ENCODE data around the gene ME3.
"Not testable (repeated sequence)": the region's sequence is repeated elsewhere in the genome, so short reads cannot be mapped to it uniquely, and the experiment has no call there.

ME3 gene

DNA sequence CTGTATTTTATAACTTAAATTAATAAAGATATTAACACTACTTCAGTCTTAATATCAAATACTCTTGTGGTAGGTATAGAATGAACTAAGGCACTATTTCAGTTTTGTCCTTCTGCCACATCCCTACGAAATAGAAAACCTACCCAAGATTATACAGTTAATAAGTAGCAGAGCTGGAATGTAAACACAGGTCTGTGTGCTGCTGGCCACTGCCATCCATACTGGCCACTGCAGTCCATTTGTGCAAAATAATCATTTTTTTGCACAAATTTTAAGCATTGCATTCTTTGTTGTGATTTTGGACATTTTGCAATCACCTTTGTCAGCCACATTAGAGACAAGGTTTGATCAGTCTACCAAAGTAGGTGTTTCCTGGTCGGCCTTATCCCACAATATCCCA is 91.9 kb downstream of the ME3 start:
- no peak for DNase-seq

DNA sequence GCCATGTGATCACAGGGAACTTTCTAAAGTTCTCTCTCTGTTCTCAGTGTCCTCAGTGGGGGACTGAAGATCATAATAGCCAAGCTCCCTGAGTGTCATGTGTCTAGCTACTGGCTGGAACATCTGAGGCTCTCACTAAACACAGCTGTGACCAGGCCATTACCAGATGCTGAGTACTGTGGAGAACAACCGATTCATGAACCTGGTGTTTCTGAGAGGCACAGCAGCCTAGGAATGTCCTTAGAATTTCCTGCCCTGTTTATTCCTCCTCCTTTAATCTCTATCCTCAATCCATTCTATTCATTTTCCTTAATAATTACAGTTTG is 93.0 kb downstream of the ME3 start:
- DNase-seq: no peak

DNA sequence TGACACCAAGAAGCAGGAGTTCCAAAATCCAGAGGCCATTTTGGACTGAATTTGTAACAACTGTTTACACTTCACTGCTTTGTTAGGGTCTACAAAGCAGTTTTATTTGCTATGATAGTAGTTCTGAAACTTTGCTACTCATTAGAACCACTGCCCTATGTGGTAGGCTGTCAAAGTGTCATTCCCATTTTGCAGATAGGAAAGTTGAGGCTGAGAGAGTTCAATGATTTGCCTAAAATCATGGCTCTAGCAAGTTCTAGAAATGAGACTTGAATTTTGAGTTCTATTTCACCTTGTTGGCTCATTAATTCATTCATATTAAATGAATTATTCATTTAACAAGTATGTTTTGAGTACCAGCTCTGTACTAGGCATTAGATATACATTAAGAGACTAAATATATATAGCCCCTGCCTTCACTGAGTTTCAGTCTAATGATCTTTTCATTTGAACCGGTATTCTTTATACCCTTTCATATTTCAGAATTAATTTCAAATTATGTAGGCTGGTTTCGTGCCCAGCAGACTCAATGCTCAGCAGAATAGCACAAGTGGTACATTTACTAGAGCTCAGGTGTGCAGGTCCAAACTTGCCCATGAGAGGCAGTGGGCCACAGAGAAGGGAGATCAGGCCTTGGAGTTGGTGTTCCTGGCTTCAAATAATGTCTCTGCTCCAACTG is 93.5 kb downstream of the ME3 start:
- peak; percentile 29 for DNase-seq

DNA sequence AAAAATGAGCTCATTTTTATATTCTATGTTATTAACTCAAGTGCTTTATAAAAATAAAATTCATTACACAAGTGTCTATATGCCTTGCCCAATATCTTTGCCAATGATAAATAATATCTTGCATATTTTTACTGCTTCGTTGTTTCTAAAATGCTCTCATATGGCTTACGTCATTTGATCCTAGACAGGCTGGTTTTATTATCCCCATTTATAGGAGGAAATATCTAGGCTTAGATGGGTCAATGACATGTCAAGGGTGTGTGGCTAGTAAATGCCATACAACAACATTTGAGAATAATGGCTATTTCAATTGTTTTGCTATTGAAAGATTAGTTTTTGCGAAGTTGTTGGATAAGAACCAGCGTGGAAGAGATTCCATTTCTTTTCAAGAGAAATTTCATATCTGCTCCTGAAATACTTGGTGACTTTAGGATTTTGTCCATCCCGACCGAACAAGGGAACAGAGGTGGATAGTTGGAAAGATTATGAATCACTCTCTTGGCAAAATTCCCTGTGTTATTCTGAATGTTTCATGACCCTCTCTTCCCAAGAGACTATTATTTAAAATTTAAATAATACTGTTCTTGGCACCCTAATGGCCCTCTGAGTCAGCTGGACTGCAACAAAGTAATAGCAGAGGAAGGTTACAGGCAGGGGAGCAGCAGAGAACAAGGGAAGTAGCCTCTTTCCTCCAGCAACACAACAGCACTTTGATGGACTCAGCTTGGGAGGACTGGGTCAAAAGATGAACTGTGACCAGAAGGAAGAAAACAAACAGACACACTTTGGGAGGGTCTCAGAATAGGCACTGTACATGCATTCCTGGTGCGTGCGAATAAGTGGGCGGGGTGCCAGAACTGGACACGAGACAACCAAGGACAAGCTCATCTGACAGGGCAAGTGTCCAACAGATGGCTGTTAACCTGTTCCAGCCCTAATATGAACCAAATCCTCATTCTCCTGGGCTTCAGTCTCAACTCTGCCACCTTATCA is 94.5 kb downstream of the ME3 start:
- peak; percentile 36 for DNase-seq

DNA sequence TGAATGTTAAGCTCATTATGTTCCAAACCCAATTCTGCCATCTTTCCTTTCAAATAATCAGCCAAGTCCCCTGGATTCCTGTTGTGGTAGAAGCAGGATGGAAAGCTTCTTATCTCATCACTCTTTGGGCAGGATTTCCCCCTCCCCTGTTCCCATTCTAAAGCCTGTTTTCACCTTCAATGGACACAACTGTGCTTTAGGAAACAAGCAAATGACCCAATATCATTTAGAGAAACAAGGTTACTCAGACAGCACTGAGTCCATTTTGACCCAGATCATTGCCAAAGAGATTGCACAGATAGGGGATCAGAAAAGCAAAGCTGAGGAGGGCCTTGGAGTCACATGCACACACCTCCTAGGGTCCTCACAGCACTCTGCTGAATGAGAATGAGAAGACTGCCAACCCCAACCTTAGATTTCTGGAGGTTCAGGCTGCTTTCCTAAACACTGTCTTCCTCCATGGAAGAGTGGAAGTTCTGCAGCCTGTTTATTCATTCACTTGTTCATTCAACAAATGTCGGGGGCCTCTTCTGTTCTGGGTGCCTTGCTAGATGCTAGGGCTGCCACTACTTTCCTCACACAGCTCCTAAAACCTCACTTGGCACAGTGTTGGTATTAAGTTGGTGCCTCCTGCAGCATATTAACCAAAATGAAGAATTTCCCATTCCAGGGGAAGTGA is 95.3 kb downstream of the ME3 start:
- DNase-seq: no peak

DNA sequence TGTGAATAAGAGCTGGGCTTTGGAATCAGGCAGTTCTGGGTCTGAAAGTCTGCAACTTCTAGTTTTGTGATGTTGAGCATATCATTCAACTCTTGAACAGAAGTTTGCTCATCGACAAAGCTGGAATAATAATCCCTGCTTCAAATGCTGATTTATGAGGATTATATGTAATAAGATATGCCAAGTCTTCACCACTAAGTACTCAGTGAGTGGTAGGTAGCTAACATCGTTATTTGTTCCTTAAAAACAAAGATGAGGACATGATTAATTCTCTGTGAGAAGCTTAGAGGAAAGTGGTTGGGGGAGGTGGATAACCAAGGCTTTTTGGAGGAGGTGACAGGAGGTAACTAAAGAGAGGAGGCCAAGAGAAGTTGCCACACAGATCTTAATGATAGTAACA is 96.5 kb downstream of the ME3 start:
- DNase-seq: no peak

DNA sequence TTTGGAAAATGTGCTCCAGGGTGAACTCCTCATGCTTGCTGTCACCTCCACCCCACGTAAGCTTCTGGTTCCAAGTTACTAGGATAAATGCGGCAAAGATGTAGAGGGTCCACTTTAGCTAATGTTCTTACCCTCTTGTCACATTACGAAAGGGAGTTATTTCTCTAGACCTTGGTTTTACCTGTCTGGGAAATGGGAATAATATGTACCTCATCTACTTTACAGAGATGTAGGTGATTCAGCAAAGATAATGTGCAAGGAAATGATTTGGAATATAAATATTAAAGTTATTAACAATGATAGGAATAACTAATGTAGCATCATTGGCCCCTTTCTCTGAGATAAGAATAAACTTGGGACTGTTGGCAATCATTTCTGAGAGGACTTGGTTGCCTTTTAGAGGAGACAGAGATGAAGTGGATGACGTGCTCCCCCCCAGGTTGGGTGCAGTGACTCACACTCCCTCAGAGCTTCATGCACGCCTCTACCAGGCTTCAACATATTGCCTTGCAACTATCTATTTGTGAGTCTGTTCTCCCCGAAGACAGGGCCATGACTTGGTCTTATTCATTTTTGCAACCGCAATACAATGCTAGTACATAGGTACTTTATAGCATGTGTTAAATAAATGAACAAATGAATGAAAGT is 97.1 kb downstream of the ME3 start:
- no peak for DNase-seq

DNA sequence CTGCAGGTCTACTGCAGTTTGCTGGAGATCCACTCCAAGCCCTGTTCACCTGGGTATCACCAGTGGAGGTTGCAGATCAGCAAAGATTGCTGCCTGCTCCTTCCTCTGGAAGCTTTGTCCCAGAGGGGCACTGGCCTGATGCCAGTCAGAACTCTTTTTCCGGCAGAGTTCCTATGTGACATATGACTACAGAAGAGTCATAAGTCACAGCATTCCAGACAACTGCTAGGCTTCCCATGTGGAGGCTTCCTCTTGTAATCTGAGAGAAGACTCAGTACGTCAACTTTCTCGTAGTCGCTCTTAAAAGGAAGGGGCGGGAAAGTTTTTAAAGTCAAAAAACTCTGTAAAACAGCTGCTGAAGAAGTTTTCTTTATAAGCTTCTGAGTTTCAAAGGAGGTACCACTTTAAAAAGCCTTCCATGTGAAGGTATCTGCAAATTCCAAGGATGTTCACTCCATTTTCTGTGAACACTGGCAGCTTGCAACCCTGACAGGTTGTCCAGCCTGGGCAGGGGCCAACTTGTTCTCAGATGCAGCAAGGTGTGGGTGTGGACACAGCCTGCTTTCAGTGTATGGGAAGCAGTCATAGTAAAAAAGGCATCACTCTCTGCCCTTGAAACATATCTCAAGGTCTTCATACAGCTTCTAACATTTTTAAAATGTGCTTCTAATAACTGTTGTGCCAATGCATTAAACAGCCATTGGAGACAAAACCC is 97.8 kb downstream of the ME3 start:
- no peak for DNase-seq

DNA sequence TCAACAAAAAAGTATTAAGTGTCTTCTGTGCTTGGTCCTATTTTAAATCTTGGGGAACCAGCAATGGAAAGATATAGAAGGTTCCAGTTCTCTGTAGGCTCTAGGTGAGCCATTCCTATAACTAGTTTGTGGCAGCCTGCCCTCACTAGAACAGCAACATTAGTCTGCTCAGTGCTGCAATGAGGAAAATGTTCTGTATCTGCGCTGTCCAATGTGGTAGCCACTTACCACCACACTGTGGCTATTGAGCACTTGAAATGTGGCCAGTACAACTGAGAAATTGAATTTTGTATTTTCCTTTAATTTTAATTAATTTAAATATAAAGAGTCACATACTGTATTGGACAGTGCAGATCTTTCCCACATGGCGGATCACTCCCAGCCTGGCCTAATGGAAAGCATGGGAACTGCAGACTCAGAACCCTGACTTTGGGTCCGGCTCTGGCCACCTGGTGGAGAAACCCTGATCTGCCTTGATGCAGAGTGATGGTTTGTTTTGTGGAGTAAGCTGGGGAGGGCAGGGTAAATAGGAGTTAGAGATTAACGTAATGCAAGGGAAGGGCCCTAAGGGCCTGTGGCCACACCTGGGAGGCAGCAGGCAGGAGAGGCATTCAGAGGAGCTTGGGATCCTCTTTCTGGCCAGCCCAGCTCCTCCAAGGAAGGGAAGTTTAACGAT is 101.0 kb downstream of the ME3 start:
- DNase-seq: peak; percentile 84

DNA sequence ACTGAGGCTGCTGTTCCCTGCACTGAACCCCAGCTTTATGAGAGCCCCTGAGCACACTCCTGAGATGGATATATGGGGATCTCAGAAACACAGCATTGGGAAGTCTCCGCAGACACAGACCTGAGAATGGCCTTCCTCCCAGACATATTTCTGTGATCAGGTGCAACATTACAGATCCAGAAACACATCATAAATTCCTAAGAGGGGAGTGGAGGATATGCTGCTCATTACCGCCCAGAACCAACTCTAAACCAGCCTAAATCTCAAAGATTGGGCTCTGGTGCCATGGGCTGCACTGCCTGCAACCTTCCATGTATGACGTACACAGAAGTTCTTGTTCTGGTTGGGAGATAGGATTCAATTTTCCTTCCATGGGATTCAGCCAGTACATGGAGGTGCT is 102.0 kb downstream of the ME3 start:
- no peak for DNase-seq

DNA sequence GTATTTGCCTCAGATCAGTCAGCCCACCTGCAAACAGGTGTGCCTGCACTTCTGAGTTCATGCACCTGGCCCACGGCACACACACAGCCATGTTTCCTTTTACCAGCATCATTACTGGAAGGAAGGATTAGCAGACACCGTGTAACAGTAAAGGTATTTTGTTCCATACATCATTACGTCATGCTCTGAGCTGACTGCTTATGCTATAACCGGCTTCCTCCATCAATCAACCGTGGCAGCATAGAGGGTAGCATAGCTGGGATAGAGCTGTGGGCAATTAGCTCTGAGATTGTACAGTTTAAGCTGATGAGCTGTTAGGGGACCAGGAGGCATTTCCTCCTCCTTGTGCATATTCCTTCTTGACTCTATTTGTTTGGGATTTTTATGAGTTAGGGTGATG is 102.4 kb downstream of the ME3 start:
- DNase-seq: peak; percentile 92

DNA sequence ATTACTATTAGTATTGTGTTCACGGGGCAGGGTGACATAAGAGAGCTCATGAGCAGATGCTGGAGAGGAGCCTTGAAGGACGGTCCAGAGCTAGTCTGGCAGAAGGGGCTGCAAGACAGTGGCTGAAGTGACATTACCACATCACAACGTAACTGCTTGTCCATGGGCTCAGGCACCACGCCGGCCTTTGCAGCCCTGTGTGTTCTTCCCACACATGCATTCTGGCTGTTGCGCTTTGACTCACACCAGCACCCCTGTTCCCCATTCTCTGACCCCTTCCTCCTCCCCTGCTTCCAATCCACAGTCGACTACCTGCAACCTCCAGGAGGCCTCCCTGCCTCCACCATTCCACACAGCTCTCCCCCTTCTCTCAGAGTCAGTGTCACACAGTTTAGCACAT is 103.3 kb downstream of the ME3 start:
- no peak for DNase-seq

DNA sequence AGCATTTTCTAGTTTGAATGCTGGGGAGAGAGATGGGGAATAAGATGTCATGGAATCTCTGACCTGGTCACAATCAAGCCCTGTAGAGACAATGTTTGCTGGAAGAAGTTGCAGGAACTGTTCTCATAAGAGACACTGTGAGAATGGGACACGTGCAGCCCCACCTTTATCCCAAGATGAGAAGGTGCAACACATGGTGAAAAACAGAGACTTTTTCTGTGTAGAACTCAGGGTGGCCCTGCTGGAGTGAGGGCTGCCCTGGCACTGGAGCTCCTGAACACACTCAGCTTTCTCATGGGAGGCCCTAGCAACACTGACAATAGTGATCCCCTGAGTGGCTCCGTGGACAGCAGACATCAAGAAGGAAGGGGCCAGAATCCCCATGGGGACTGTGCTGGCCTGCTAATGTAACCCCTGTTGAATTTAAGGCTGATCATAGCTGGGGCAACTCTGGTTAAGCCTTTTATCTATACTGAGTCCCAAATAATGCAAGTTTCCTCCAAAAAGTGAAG is 106.6 kb downstream of the ME3 start:
- no peak for DNase-seq

DNA sequence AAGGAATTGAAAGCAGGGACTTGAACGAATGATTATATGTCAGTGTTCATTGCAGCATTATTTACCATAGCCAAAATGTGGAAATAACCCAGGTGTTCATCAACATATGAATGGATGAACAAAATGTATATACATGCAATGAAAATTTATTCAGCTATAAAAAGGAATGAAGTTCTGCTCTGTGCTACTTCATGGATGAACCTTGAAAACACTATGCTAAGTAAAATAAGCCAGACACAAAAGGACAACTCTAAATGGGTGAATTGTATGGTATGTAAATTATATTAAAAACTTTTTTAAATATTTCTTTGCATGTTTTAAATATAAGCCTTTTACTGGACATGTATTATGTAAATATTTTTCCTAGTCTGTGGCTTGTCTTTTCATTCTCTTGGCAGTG is 107.0 kb downstream of the ME3 start:
- no peak for DNase-seq

DNA sequence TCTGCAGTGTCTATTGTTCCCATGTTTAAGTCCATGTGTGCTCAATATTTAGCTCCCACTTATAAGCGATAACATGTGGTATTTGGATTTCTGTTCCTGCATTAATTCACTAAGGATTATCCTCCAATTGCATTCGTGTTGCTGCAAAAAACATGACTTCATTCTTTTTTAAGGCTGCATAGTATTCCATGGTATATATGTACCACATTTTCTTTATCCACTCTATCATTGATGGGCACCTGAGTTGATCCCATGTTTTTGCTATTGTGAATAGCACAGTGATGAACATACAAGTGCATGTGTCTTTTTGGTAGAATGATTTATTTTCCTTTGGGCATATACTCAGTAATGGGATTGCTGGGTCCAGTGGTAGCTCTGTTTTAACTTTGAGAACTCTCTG is 109.6 kb downstream of the ME3 start:
- DNase-seq: not testable (repeated sequence)

DNA sequence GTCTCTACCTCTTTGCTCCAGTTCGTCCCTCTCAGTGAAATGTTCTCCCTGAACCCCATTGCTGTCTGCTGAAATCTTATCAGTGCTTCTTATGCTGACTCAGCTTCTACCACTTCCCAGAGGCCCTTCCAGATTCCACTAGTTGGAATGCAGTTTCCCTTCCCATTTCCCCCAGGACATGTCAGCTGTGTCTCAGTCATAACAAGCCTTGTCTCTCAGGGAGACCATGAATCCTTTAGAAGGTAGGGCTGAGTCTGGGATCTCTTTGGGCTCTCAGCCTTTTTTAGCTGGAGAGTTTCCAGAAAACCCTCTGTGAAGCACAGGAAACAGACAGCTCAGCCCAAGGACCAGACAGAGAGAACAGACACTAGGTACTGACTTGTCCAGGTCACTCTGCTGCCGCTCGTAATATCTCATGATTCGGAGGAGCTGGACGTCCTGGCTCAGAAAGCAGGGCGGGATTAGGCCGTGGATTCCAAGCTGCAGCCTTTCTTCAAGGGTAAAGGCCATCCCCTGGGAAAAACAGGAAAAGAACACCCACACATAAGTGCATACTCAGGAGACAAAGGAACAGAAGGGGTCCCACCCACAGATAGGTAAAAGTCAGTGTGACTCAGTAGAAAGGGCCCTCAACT is 113.0 kb downstream of the ME3 start:
- no peak for DNase-seq

DNA sequence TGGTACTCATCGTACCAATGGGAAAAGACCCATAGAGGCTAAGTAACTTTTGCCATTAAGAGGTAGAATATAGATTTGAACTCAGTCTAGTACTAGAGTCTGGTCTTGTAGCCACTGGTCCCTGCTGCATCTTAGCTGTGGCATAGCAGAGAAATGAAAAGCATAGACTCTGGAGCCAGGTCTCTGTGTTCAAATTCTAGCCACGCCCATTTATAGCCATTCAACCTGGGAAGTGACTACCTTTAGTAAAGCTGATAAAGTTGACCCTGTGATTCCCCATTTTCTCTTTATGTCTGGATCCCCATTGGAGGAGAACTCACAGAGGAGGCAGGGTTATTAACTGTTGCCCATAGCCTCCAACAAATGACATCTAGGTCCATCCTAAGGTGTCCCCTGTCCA is 113.6 kb downstream of the ME3 start:
- DNase-seq: no peak

DNA sequence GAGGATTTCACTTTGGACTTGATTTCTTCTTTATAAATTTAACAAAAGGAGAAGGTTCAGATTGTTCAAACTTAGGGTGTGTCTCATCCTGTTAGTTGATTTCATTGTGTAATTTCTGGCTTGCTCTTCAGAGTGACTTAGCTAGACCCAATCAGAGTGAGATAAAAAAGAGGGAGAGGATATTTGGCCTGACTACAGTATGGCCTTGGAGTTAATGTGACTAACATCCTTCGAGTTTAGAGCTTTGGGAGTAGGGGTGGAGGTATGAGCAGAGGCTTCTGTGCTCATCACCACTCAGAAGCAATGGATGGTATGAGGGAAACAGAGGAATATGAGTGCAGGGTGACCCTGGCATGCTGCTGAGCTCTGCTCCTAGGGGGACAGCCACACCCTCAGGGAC is 114.2 kb downstream of the ME3 start:
- no peak for DNase-seq

DNA sequence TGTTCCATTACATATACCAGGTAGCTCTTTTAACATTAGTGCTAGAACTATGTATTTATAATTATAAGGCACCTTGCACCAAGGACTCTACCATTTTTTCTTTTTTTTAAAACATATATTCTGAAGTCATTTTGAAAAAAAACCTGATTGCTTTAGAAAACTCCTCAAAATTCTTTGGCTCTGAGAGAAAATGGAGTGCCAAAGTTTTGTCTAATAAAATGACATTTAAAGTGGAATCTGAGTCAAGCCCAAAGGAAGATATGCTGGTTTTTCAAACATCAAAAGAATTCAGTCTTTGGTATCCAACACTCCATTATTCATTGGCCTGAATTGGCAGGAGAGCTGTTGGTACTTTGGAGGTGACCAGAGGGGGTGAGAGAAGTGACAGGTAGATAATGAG is 116.5 kb downstream of the ME3 start:
- DNase-seq: no peak

DNA sequence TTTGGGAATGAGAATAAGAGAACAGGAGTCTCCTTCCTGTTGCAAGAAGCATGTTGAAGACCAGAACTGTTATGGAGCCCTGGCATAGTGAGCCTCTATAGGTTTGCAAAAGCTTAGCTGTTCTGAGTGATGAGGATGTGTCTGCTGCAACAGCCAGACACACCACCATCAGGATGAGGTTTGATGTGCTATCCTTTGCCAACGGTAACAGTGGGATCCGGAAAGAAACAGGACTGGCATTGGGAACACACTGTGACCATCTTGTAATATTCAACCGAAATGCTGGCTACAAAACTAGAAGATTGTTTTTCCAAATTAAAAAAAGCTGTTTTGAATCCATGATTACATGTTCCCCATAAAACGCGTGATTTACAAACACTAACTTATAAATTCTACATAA is 117.0 kb downstream of the ME3 start:
- DNase-seq: no peak

DNA sequence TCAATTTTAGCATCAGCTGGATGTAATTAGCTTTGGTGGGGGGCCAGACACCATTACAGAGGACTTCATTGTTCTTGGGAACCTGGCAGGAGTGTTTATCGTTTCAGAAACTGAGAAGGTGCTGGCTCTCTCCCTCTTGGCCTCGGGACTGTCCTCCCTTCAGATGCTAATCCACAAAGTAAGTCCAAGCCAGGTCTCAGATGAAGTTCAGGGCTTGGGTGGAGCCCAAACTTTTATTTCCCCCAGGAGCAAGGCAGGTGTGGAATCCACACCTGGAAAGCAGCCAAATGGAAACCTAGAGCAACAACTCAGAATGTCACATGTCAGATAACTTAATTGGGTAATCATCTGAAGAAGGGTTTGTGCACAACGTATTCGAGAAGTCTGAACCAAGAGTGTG is 119.2 kb downstream of the ME3 start:
- no peak for DNase-seq

All from DMS53 (cell line).